Islet of Langerhans (tissue), 1 donor: ENCODE results near the gene IFT22.
"Not testable (repeated sequence)": the region's sequence is repeated elsewhere in the genome, so short reads cannot be mapped to it uniquely, and the experiment has no call there.

Experiments
- FAIRE-seq: peaks from one replicate; lab custom pipeline; 2011; peaks lifted over from hg19 to GRCh38; lab: Jason Lieb, UNC

Gene IFT22

GRCh38 chr7:101277155-101277554, 44.5 kb downstream of the IFT22 start:
- FAIRE-seq = no peak

GRCh38 chr7:101273206-101273605, 48.4 kb downstream of the IFT22 start:
- no peak for FAIRE-seq

- no peak for FAIRE-seq
Observed at GRCh38 chr7:101271021-101271420, 50.6 kb downstream of the IFT22 start.

- FAIRE-seq = no peak
Observed at GRCh38 chr7:101269664-101270063, 51.9 kb downstream of the IFT22 start.

GRCh38 chr7:101265622-101266516, 55.7 kb downstream of the IFT22 start:
- no peak for FAIRE-seq

GRCh38 chr7:101264102-101264706, 57.4 kb downstream of the IFT22 start:
- not testable (repeated sequence) for FAIRE-seq
